ENCODE results near the gene AHNAK2.

DNA sequence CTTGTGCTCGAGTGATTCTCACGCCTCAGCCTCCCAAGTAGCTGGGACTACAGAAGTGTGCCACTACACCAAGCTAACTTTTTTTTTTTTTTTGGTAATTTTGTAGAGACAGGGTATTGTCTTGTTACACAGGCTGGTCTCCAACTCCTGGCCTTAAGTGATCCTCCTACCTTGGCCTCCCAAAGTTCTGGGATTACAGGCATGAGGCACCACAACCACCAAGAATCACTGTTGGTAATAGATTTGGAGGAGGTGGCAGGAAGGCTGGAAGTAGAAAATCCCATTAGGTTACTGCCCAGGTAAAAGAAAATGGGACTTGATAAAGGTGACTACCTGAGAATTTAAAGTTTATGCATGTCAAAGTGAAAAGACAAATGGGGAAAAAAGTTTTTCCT, 44.1 kb upstream of the AHNAK2 start:
- TF ChIP-seq, protein P1, sequence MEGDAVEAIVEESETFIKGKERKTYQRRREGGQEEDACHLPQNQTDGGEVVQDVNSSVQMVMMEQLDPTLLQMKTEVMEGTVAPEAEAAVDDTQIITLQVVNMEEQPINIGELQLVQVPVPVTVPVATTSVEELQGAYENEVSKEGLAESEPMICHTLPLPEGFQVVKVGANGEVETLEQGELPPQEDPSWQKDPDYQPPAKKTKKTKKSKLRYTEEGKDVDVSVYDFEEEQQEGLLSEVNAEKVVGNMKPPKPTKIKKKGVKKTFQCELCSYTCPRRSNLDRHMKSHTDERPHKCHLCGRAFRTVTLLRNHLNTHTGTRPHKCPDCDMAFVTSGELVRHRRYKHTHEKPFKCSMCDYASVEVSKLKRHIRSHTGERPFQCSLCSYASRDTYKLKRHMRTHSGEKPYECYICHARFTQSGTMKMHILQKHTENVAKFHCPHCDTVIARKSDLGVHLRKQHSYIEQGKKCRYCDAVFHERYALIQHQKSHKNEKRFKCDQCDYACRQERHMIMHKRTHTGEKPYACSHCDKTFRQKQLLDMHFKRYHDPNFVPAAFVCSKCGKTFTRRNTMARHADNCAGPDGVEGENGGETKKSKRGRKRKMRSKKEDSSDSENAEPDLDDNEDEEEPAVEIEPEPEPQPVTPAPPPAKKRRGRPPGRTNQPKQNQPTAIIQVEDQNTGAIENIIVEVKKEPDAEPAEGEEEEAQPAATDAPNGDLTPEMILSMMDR (IDR thresholded peaks at IDR 0.05), result no peak
- TF ChIP-seq POLR2A (IDR thresholded peaks at IDR 0.05), result no peak
